GM19372 (cell line): ENCODE data around the gene MEGF6.

Source experiments
- ATAC-seq: cut with Tn5 transposase; IDR thresholded peaks from one replicate; pipeline ENCODE4 v1.9.1; 2021; ENCODE audit warnings: mild to moderate bottlenecking, low read depth, moderate library complexity; ENCODE audit not compliant: unreplicated experiment

The MEGF6 gene

DNA sequence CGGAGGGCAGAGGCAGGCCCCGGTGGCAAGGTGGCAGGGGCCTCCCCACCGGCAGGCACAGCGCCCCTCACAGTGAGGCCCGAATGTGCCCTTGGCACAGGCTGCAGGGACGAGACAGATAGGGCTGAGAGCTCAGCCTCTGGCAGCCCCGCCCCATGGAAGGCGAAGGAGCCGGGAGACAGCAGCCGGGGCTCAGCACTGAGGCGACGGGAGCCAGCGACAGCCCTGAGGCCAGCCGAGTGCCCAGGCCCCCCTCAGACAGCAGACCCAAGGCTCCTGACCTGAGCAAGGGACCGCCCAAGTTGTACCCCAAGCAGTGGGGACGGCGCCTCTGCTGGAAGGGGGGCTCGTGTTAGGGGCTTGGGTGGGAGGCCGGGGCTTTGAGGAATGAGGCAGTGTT lies 113.8 kb downstream of the MEGF6 start:
- no peak for ATAC-seq

DNA sequence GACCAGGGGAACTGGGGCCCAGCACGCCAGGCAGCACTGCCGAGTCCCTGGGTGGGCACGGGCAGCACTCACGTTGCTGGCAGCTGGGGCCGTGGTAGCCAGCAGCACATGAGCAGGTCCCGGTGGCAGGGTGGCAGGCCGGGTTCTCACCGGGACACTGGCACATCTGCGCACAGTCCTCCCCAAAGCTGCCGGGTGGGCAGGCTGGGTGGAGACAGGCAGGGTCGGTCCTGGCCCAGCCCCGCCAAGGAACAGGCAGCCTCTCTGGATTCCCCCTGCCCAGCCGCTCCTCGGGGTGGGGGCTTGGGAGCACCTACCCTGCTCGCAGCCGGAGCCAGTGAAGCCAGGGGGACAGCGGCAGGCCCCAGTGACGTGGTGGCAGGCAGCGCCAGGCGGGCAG lies 114.4 kb downstream of the MEGF6 start:
- no peak for ATAC-seq

DNA sequence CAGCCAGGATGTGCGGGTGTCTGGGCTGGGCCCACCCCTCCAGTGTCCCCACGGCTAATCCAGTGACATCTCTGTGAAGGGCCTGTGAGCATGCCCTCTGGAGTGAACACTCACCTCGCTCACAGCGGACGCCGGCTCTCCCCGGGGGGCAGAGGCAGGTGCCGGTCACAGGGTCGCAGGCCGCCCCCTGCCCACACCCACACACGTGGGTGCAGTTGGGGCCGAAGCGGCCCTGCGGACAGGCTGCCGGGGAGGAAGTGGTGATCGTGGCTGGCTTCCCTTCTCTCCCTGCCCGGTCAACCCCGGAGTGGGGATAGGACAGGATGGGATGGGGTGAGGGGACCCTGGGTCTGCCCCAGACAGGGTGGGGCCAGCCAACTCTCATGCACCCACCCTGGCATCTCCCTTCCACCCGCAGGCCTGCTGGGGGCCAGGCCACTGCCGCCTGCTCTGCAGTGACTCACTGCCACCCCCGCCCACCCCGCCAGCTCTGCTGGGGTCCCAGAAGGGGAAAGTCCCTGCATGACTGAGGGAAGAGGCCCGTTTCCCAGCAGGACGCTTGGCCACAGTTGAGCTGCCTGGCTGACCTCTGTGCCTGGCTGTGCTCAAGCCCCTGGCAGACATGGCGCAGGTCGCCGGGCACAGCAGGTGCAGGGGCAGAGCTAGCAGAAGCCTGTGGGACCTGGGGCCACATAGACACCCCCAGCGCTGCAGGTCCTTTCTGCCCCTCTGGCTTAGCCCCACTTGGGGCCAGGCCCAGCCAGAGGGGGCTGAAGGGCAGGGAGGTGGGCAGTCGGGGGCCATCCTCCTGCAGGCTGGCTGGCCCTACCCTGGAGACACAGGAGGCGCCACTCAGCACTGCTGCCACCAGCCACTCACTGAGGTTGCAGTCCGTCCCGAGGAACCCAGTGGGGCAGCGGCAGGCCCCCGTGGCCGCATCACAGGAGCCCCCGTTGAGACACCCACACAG lies 115.2 kb downstream of the MEGF6 start:
- no peak for ATAC-seq

DNA sequence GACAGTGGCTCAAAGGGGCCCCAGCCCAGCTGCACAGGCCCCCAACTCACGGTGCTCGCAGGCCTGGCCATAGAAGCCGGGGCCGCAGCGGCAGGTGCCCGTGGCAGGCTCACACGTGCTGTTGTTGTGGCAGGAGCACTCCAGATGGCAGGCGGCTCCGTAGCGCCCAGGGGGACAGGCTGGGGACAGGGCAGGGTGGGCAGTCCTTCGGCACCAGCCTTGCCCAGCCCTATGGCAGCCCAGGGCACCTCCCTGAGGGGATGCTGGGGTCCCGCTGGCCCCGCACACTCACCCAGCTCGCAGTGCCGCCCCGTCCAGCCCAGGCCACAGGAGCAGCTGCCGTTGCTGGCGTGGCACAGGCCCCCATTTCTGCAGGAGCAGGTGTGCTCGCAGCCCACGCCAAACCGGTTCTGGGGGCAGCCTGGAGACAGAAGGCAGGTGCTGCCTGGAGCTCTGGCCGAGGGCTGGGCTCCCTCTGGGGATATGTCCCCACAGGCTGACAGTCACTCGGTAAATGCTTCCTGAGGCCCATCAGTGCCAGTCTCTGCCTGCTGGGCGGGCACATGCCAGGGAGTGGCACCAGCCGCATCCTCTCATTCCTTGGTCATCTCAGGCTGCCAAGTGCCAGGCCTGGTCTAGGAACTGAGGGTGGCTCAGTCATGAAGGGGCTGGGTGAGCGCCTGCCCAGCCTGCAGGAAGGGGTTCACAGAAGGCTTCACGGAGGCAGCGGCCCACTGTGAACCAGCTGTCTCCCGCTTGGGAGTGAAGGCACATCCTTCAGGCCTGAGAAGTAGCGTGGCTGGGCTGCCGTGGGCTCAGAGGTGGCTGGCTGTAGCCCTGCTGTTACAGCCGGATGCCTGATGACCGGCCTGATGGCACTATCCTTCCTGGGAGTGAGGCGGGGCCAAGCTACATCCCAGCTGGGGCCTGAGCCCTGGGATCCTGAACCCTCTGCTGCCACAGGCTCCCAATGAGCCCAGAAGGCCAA lies 116.7 kb downstream of the MEGF6 start:
- no peak for ATAC-seq

DNA sequence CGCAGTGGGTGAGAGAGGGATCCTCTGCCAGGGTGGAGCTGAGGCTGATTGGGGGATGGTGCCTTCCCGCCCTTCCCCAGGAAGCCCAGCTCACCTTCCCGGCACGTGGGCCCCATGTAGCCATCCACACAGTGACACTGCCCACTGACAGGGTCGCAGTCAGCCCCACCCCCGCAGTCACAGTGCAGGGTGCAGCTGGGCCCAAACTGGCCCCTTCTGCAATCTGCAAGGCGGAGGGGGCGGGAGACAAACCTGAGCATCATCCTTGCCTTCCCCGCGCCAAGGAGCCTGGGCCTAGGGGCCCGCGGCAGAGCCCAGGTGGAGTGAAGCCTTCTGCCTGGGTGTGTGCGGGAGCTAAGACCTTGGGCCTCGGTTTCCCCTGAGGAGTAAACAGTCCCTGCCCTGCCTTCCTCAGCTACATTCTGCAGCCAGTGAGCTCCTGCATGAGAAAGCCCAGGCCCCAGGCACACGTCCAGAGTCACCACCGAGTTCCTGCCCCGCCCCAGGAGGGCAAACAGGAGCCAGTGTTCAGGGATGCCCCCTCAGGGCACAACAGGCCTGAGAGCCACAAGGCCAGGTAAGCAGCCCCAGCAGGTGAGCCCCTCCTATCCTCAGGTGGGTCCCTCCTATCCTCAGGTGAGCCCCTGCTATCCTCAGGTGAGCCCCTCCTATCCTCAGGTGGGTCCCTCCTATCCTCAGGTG lies 118.6 kb downstream of the MEGF6 start:
- no peak for ATAC-seq

DNA sequence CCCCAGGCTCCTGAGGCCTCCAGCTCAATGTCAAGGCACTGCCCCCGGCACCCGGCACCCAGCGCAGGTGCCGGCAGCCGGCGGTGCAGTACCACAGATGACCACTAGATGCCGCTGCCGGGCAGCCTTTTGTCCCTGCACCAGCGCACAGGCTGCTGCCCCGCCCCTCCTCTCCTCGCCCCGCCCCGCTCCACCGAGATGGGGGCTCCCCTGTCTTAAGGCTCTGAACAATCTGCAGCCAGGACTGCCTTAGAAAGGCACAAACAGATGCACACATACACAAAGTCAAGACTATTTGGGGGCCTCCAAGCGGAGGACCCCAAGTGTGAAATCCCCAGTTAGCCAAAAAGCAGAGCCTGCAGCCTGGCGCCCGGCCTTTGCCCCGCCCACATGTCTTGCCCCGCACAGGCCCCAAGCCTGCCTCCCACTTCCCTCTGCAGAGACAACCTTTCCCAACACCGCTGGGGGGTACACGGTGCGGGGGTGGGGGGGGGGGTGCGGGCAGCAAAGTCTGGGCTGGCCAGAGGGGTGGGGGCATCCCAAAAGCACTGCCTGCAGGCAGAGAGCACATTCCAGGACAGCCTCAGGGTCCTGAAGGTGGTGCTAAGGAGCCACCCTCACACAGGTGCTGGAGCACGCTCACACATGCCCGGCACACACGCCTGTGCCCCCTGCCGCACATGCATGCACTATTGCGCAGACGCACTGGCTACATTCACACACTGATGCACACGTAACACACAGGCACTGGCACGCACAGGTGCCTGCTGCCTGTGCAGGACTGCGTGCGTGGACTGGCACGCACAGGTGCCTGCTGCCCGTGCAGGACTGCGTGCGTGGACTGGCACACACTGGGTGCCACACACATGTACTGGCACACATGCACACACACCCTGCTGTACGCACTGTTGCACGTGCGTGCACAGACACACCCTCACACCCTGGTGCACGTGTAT lies 119.7 kb downstream of the MEGF6 start:
- ATAC-seq = peak; percentile 62

DNA sequence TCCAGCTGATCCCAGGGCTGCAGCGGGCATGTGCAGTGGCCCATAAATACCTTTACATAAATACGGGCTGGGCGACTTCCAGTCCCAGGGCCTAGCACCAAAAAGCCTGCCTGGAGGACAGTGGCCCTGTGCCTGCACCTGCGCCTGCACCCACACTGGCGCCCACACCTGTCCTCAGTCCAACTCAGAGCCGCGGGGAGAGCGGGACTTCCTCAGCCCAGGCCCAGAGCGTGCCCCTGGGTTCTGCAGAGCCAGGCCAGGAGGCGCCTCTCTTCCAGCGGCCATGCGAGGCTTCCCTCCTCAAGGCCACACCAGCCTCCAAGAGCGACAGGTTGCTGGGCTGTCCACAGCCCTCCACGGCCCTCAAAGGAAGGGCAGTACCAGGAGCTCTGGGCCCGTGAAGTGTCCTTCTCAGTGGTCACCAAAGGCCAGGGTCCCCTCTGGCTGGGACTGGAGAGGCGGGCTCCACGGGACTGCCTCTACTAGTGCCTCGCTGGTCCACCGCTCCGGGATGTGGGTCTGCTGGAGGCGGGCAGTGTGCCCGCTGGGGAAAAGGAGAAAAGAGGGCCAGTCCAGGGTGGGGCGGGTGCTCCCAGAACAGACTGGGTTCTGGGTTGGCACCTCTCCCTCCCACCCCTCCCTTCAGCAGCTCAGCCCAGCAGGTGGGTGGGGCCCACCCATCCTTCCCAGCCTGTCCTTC lies 121.1 kb downstream of the MEGF6 start:
- no peak for ATAC-seq

DNA sequence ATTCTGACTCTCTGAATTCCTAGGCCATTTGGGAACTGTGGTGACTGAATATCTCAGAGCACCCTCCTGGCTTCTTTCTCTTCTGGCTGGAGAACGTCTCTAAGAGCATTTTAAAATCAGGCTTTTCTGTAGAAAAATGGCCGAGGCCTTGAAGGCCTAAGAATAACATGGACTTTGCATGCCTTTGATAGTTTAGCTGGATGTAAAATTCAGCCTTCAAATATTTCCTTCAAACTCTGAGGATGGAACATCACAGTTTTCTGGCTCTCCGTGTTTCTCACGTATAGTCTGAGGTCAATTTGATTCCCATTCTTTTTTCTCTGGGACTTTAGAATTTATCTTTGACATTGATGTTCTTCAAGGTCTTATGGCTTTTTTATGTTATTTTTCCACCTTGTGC lies 122.9 kb downstream of the MEGF6 start:
- ATAC-seq = no peak

DNA sequence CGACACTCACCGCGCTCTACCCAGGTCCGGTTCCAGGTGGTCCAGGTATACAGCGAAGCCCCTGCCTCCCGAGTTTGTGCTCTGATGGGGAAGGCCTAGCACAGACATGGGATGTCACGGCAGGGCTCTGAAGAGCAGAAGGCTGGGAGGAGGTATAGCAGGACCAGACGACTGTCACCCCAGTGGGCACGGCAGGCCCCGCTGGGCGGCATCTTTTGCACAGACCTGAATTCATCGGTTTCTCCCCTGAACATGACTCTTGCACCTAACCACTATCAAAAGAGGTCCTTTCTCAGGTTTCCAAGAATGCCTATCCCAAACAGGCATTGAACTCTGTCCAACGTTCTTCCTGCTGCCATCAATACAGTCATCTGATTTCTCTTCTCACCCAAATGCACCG lies 126.3 kb downstream of the MEGF6 start:
- no peak for ATAC-seq

DNA sequence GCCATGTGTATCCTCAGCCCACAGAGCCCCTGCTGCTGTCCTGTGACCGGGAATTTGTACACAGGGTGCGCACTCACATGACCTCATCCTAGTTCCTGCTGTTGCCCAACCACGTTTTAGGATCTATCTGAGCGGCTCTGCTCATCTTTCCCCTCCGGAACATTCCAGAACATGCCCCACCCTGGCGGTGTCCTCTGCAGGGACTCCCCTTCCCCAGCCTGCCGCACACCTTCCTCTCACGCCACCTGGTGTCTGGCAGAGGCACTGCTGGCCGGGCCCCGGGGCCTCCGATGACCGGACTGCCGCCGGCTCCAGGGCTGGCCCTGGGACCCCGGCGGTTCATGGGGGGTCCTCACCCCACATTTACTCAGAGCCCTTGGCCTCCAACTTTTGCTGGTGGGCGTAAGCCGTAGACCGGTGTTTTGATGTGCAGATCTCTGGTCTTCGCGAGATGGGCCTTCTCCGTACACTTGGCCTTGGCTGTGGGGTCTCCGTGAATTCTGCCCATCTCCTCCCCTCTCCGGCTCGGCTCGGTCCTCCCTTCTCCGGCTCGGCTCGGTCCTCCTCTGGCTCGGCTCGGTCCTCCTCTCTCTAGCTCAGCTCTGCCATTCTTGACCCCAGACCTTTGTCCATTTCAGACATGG lies 127.4 kb downstream of the MEGF6 start:
- ATAC-seq = no peak

DNA sequence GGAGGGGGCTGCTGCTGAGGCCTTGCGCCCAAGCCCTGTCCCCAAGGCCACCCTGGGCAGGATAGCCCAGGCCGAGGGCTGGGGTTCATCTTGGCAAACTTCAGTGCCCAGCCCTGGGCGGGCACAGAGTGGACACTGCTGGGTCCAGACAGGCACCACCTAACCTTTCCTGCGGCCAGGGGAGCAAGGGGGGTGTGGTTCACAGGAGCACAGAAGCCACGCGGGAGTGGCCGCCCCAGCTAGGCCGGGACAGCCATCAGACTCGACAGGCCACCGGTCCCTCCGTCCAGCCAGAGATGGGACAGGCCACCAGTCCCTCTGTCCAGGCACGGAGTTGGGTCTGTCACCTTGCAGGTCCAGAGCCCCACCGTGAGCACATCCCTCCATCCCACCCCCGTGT lies 127.9 kb downstream of the MEGF6 start:
- ATAC-seq = no peak

DNA sequence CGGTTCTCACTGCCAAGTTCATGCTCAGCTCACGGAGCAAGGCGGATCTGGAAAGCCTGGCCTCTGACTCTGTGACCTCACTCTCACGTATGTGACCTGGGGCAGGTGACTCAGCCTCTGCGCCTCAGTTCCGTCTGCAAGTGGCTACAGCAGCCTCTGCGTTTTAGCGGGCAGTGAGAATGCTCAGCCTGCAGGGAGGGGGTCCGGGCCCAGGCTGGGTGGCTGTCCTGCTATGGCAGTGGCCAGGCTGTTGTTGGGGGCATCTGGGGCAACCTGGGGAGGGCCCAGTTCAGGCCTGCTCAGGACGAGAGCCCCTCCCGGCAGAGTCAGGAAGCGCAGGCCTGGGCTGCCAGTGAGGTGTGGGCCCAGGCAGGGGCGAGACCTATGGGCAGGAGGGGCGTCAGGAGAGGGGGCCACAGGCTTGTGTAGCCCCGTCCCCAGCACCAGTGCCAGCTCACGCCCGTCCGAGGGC lies 128.9 kb downstream of the MEGF6 start:
- ATAC-seq = no peak

DNA sequence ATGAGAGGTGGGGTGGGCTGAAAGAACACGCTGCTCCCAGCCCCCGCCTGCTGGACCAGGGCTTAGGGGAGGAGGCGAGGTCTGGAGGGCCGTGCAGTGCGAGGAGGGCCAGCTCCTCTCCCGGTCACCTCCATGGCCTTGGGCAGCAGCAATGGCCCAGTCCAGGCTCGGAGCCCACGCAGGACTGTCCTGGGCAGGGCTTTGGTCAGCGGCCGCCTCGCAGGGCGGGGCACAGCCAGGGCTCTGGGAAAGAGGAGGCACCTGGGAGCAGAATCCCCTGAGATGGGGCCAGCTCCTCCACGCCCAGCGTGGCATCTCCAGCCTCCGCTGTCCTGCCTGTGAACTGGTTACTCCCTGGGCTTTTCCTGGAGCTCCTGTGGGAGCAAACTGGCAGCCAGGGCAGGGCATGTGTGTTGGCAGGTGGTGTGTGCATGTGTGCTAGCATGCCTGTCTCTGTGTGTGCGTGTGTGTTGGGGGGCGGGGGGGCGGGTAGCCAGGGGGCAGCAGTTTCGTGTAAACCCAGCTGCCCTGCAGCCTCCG lies 129.4 kb downstream of the MEGF6 start:
- no peak for ATAC-seq

DNA sequence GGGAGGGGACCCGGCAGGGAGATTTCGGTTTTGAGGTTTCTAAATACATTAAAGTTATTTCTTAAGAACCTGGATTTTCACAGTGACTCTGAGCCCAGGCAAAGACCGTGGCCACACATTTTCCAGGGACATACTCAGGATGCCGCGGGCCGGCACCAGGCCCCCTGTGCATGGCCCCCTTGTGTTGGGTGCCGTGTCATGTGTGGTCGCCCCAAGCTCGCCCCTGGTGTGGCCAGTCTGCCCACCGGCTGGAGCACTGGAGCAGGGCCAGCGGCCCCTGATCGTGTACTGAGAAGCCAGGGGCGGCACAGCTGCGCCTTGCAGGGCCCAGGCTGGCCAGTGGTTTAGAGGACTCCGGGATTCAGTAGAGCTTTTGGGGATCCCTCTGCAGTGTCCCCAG lies 130.3 kb downstream of the MEGF6 start:
- no peak for ATAC-seq

DNA sequence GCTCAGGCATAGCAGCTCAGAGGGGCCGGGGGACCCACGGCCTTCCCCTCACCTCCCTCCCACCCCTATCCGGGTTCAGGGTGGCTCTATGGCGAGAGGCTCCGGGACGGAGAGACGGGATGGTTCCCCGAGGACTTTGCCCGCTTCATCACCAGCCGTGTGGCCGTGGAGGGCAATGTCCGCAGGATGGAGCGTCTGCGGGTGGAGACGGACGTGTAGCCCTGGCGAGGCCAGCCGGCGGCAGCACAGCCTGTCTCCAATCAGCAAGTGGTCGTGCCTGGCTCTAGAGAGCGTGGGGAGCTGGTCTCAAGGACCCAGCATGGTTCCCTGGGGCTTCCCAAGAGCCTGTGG lies 131.0 kb downstream of the MEGF6 start:
- ATAC-seq = no peak

DNA sequence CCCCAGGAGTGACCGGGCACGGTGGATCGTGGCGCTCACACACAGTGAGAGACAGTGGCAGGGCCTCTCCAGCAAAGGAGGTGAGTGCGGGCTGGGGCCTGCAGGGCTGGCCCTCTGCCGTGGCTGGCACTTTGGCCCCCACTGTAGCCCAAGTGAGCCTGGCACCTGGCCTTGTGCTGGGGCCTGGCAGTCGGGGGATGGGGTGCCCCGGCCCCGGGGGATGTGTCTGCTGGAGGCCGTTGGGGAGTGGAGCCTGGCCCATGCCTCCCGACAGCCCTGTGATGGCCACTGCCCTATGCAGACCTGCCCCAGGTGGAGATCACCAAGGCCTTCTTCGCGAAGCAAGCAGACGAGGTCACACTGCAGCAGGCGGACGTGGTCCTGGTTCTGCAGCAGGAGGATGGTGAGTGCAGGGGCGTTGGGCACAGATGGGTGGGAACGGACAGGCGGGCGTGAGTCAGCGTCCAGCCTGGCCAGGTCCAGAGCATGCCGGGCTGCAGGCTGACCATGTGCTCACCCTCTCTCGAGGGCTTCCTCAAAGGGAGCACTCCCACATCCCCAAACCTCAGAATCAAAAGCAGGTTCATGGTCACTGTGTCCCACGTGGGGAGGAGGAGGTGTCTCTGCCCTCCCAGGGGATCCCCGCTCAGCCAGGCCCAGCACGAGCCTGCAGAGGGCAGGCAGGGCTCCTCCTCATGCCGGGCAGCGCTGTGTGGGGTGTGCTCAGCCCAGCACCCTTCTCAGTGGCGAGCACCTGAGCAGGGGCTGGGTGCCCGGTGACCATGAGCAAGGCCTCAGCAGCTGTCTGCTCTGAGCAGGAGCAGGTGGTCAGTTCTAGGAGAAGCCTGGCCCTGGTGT lies 131.6 kb downstream of the MEGF6 start:
- no peak for ATAC-seq

DNA sequence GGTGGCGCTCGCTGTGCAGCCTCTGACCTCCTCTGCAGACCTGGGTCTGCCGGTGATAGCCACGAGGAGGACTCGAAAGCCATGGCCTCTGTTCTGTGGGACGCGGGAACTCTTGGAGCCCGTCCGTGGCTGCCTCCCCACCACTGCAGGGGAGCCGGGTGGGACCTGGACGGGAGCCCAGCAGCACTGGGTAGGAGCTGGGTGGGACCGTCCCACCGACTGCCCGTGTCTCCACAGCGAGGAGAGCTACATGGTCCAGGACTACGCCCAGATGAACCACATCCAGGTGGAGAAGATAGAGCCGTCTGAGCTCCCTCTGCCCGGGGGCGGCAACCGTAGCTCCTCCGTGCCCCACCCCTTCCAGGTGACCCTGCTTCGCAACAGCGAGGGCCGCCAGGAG lies 133.1 kb downstream of the MEGF6 start:
- no peak for ATAC-seq
